HL-60 (cell line): ENCODE measurements around the gene PADI2.

Experiments used
- CTCF ChIP-seq: IDR thresholded peaks from one replicate; pipeline ENCODE4 v1.5.1; 2011; ENCODE audit warnings: low read length, control low read depth, inconsistent platforms; ENCODE audit not compliant: insufficient read depth
- GABPA ChIP-seq: IDR thresholded peaks from 2 replicates; pipeline ENCODE4 v1.6.1; 2012; ENCODE audit warnings: low read depth
- POLR2AphosphoS5 ChIP-seq: IDR thresholded peaks from 2 replicates; pipeline ENCODE4 v1.6.1; 2012; ENCODE audit warnings: low read depth

- no peak for TF ChIP-seq CTCF
- TF ChIP-seq POLR2AphosphoS5: no peak
- no peak for TF ChIP-seq GABPA
Observed at GRCh38 chr1:17112076-17112475, 7.2 kb downstream of the PADI2 start.
